GM18868 (cell line): ENCODE data around the gene TUBGCP3.

Experiments
- ATAC-seq: cut with Tn5 transposase; IDR thresholded peaks from one replicate; pipeline ENCODE4 v1.9.1; 2021; ENCODE audit warnings: mild to moderate bottlenecking, moderate library complexity; ENCODE audit not compliant: unreplicated experiment

The TUBGCP3 gene

GRCh38 chr13:112444416-112445399 is 143.2 kb downstream of the TUBGCP3 start:
- no peak for ATAC-seq

- peak; percentile 83 for ATAC-seq
Observed at GRCh38 chr13:112443995-112444311, 144.0 kb downstream of the TUBGCP3 start.

GRCh38 chr13:112443191-112443994 is 144.6 kb downstream of the TUBGCP3 start:
- no peak for ATAC-seq

GRCh38 chr13:112442483-112443090 is 145.4 kb downstream of the TUBGCP3 start:
- ATAC-seq = no peak

GRCh38 chr13:112441779-112442310 is 146.1 kb downstream of the TUBGCP3 start:
- no peak for ATAC-seq

GRCh38 chr13:112441226-112441625 is 146.7 kb downstream of the TUBGCP3 start:
- no peak for ATAC-seq

GRCh38 chr13:112438515-112438914 is 149.4 kb downstream of the TUBGCP3 start:
- ATAC-seq = no peak

GRCh38 chr13:112438094-112438493 is 149.9 kb downstream of the TUBGCP3 start:
- no peak for ATAC-seq

- ATAC-seq = no peak
Observed at GRCh38 chr13:112435973-112436372, 152.0 kb downstream of the TUBGCP3 start.
